Naive B cell (primary cell): ENCODE measurements around the gene ZNF362. TPM values are rescaled to one million over a fixed set of nuclear protein-coding genes. Genes with fewer than 3 reads are reported as not detected.

Experiments used
- ATAC-seq, 2 donors: fragments of 150-1000 bp; cut with Tn5 transposase; 2 replicates each; pipeline ENCODE4 v1.10.0; 2021; ENCODE audit warnings: low read depth in 2 of 2, mild to moderate bottlenecking in 2 of 2, moderate library complexity in 2 of 2
- DNase-seq: peaks from one replicate; pipeline ENCODE4 v3.0.0; 2022
- H3K27ac Mint-ChIP-seq, 6 donors: one replicate each; pipeline ENCODE4 v1.8.0; 2020 to 2022; ENCODE audit warnings: mild to moderate bottlenecking in 6 of 6, mixed read lengths in 6 of 6, moderate library complexity in 5 of 6, inconsistent platforms in 2 of 6
- H3K27me3 Mint-ChIP-seq, 3 donors: one replicate each; pipeline ENCODE4 v1.8.0; 2021 to 2022; ENCODE audit warnings: mixed read lengths in 3 of 3, mild to moderate bottlenecking in 1 of 3
- H3K36me3 Mint-ChIP-seq, 2 donors: one replicate each; pipeline ENCODE4 v1.8.0; 2020 to 2022; ENCODE audit warnings: mixed read lengths in 2 of 2, inconsistent platforms in 1 of 2, mild to moderate bottlenecking in 1 of 2
- H3K4me1 Mint-ChIP-seq, 3 donors: one replicate each; pipeline ENCODE4 v1.8.0; 2020 to 2022; ENCODE audit warnings: mixed read lengths in 3 of 3, inconsistent platforms in 1 of 3, mild to moderate bottlenecking in 1 of 3, moderate library complexity in 1 of 3
- H3K4me3 Mint-ChIP-seq, 8 donors: one replicate each; pipeline ENCODE4 v1.8.0; 2020 to 2022; ENCODE audit warnings: mild to moderate bottlenecking in 8 of 8, mixed read lengths in 8 of 8, moderate library complexity in 8 of 8, inconsistent platforms in 2 of 8
- H3K9me3 Mint-ChIP-seq, 7 donors: one replicate each; pipeline ENCODE4 v1.8.0; 2020 to 2022; ENCODE audit warnings: mixed read lengths in 7 of 7, mild to moderate bottlenecking in 5 of 7, inconsistent platforms in 2 of 7, moderate library complexity in 1 of 7
- polyA plus RNA-seq, 6 donors: library from polyadenylated mRNA; unstranded; fragments of 300-500 nt; fragmentation: Illumina TruSeq; gene quantifications; one replicate each; pipeline ENCODE4 v1.2.3, GENCODE V29; 2021; ENCODE audit warnings: low read depth in 6 of 6

ZNF362 gene
- polyA plus RNA-seq, 6 donors from 2014 or later, result 10.0 to 25.5 (median 12.7) TPM

GRCh38 chr1:33349081-33349759 lies 92.9 kb downstream of the ZNF362 start:
- Mint-ChIP-seq H3K4me3 (peak overlapping the region; percentile 71 to 97 (median 94)), H3K27me3 (no peaks in the 10 kb centered on the region), H3K36me3 (no peaks in the 10 kb centered on the region), H3K27ac (peak overlapping the region in 5 of 6 donors; percentile 5 to 94 (median 82)), H3K4me1 (peaks cover 33 to 40% (median 33%) of the 10 kb centered on the region in 3 donors), H3K9me3 (no peaks in the 10 kb centered on the region)
- peak; percentile 38 to 40 for ATAC-seq
- peak; percentile 39 for DNase-seq

- peak; percentile 73 for DNase-seq
- peak overlapping the region; percentile 90 to 97 (median 94) for H3K4me3 Mint-ChIP-seq
- peak overlapping the region; percentile 93 to 98 (median 98) for H3K27ac Mint-ChIP-seq
- H3K9me3 Mint-ChIP-seq, result no peaks in the 10 kb centered on the region
- no peaks in the 10 kb centered on the region for H3K36me3 Mint-ChIP-seq
- H3K27me3 Mint-ChIP-seq, result no peaks in the 10 kb centered on the region
- H3K4me1 Mint-ChIP-seq, result peaks cover 33 to 40% (median 33%) of the 10 kb centered on the region in 3 donors
- peak; percentile 80 to 81 for ATAC-seq
Measured at GRCh38 chr1:33349778-33350610, 93.7 kb downstream of the ZNF362 start.

Other genes starting within 250 kb of the ZNF362 start
- gene AK2, start 219.6 kb upstream of the ZNF362 start, polyA plus RNA-seq, result 100 to 1,000 TPM; 107 to 151 (median 134) TPM
- gene AZIN2, start 175.3 kb upstream of the ZNF362 start, polyA plus RNA-seq, result 1 to 10 TPM in 1 of 6 donors, under 1 TPM in 4, not detected in 1; 0.05 to 1.9 (median 0.33) TPM
- 1 to 10 TPM; 1.5 to 6.1 (median 4.7) TPM for gene TRIM62, start 74.4 kb upstream of the ZNF362 start, polyA plus RNA-seq
- gene A3GALT2, start 64.6 kb downstream of the ZNF362 start, polyA plus RNA-seq, result not detected
- 10 to 100 TPM; 13.0 to 30.6 (median 20.3) TPM for gene PHC2, start 174.6 kb downstream of the ZNF362 start, polyA plus RNA-seq
- 1 to 10 TPM in 2 of 6 donors, under 1 TPM in 4; 0.16 to 2.9 (median 0.69) TPM for gene ZSCAN20, start 216.2 kb downstream of the ZNF362 start, polyA plus RNA-seq